ENCODE data around the gene KCNK3. TPM values are rescaled to one million over a fixed set of nuclear protein-coding genes. Genes with fewer than 3 reads are reported as not detected.

Gene KCNK3
- total and polyA plus RNA-seq, 10 of the 15 experiments (the other 5 are each of a cell fraction or from before 2014, with no cell fraction given), result 0.13 TPM; not detected in 9

GRCh38 chr2:26644188-26644835, 48.2 kb upstream of the KCNK3 start:
- no peak overlapping the region for H3K9ac ChIP-seq (ENCODE audit: control insufficient read depth, insufficient read depth, low read length)
- H3K4me3 ChIP-seq, result no peak overlapping the region
- no peaks in the 10 kb centered on the region for H3K9me3 ChIP-seq (replicated peaks; ENCODE audit: control insufficient read depth, insufficient read depth, low read length)
- ATAC-seq (no peak), DNase-seq (ENCODE audit: low read depth, low spot score) (no peak), FAIRE-seq (no peak)
- H3K4me1 ChIP-seq (ENCODE audit: control insufficient read depth, insufficient read depth, low read length), result no peaks in the 10 kb centered on the region
- H2AFZ ChIP-seq (ENCODE audit: control insufficient read depth, low read depth, low read length), result no peak overlapping the region
- H3K4me2 ChIP-seq (ENCODE audit: control insufficient read depth, insufficient read depth), result no peak overlapping the region
- in situ Hi-C loops (cut with MboI), result no loop called here
- peaks cover 0 to 2% of the 10 kb centered on the region in 2 experiments; a peak in 2 of 4 replicates for H3K27me3 ChIP-seq (replicated peaks in 1 of 2; ENCODE audit: control insufficient read depth in 2 of 2, insufficient read depth in 2 of 2, low read length in 1 of 2)
- intact Hi-C loops (cut with micrococcal nuclease; ENCODE audit: unreplicated experiment), result no loop called here
- no peak overlapping the region for H3K27ac ChIP-seq (ENCODE audit: control insufficient read depth, insufficient read depth)
- H3K79me2 ChIP-seq (ENCODE audit: control insufficient read depth, insufficient read depth, low read length), result no peaks in the 10 kb centered on the region
- H4K20me1 ChIP-seq (ENCODE audit: control insufficient read depth, insufficient read depth), result no peaks in the 10 kb centered on the region
- no TSS peak for BruUV-seq (replicated peaks)
- H3K36me3 ChIP-seq (ENCODE audit: control insufficient read depth in 2 of 2, insufficient read depth in 2 of 2, low read length in 1 of 2), result no peaks in the 10 kb centered on the region
- WGBS (ENCODE audit: insufficient coverage, insufficient replicate concordance, low lambda C conversion rate, missing lambda C conversion rate), result 32% methylated on average over 13 of the region's 13 CpGs
- ChIA-PET CTCF (no interaction called here), POLR2A (no interaction called here), RAD21 (ENCODE audit: unreplicated experiment) (no interaction called here), SMC1A (ENCODE audit: uncharacterized antibody, unreplicated experiment) (no interaction called here)
- no peak for TF ChIP-seq KDM1A (IDR thresholded peaks at IDR 0.05; ENCODE audit: borderline replicate concordance)
- no peak for TF ChIP-seq ZBTB40 (IDR thresholded peaks at IDR 0.05; ENCODE audit: borderline replicate concordance)
- TF ChIP-seq NBN (IDR thresholded peaks at IDR 0.05), result no peak
- TF ChIP-seq PRDM15 (CRISPR knock-in tag; IDR thresholded peaks at IDR 0.05), result no peak
- no peak for TF ChIP-seq ATF3 (IDR thresholded peaks at IDR 0.05; ENCODE audit: borderline replicate concordance, extremely low read depth, low read depth, low read length)
- TF ChIP-seq REST (IDR thresholded peaks at IDR 0.05; ENCODE audit: low read depth, low read length), result no peak
- TF ChIP-seq RFX5 (IDR thresholded peaks at IDR 0.05; ENCODE audit: low read depth, low read length), result no peak
- TF ChIP-seq RELA (IDR thresholded peaks at IDR 0.05; ENCODE audit: borderline replicate concordance, partially characterized antibody), result no peak
- TF ChIP-seq ZNF274 (IDR thresholded peaks at IDR 0.05; ENCODE audit: insufficient read depth, insufficient read length), result no peak
- no peak for TF ChIP-seq USF1 (IDR thresholded peaks at IDR 0.05; ENCODE audit: borderline replicate concordance, extremely low read length, insufficient read depth, low read depth, low read length)
- no peak for TF ChIP-seq SP1 (IDR thresholded peaks at IDR 0.05; ENCODE audit: low read depth, low read length)
